GM12878 (cell line): ENCODE measurements around the gene RHPN2. TPM values are rescaled to one million over a fixed set of nuclear protein-coding genes. Genes with fewer than 3 reads are reported as not detected.
"Not testable (repeated sequence)": the region's sequence is repeated elsewhere in the genome, so short reads cannot be mapped to it uniquely, and the experiment has no call there.

Experiments used
- ATAC-seq: fragments of 200-7000 bp; cut with Tn5 transposase; 3 replicates; pipeline ENCODE4 v1.9.1; 2020; ENCODE audit warnings: mild to moderate bottlenecking, moderate library complexity
- BruUV-seq: library from RNA; stranded (reverse); fragments of 400-500 nt; replicated peaks from 2 replicates; lab custom pipeline; 2021; lab: Mats Ljungman, UMichigan
- CTCF ChIA-PET: fragments of 300-600 bp; sonication (Branson Sonifier 250); formaldehyde crosslinking; extraction: SDS; loops from one replicate; lab custom pipeline; 2021; ENCODE audit warnings: inconsistent platforms; lab: Yijun Ruan, JAX
- POLR2A ChIA-PET: fragments of 350-600 bp; formaldehyde crosslinking; extraction: SDS; loops from one replicate; lab custom pipeline; 2021; ENCODE audit warnings: inconsistent platforms; lab: Charles Lee
- RAD21 ChIA-PET: fragments of 300-600 bp; sonication (Branson Sonifier 250); formaldehyde crosslinking; loops from one replicate; lab custom pipeline; 2023; ENCODE audit warnings: antibody characterized with exemption; ENCODE audit not compliant: unreplicated experiment; lab: Charles Lee
- SMC1A ChIA-PET: fragments of 300-600 bp; sonication (Branson Sonifier 250); formaldehyde crosslinking; loops from one replicate; lab custom pipeline; 2023; ENCODE audit not compliant: unreplicated experiment, uncharacterized antibody; lab: Charles Lee
- DNase-seq: peaks from one replicate; pipeline ENCODE4 v3.0.0-alpha.2; 2011; ENCODE audit warnings: low read depth, low spot score
- FAIRE-seq: peaks from 3 replicates; lab custom pipeline; 2011; peaks lifted over from hg19 to GRCh38; lab: Jason Lieb, UNC
- H2AFZ ChIP-seq: 2 replicates; pipeline ENCODE4 v1.6.0; 2011; ENCODE audit warnings: low read depth, low read length, control low read depth; ENCODE audit not compliant: control insufficient read depth
- H3K27ac ChIP-seq: 2 replicates; pipeline ENCODE4 v1.5.1; 2011; ENCODE audit warnings: control low read depth; ENCODE audit not compliant: control insufficient read depth, insufficient read depth
- H3K27me3 ChIP-seq, 2 experiments: replicated peaks in 1 of 2; 2 replicates each; pipeline versions ENCODE4 v1.6.0 to v1.6.1; 2011; ENCODE audit warnings: low read length in 1 of 2; ENCODE audit not compliant: control insufficient read depth in 2 of 2, insufficient read depth in 2 of 2
- H3K36me3 ChIP-seq, 2 experiments: 2 replicates each; pipeline ENCODE4 v1.5.1; 2011; ENCODE audit warnings: low read length in 1 of 2; ENCODE audit not compliant: control insufficient read depth in 2 of 2, insufficient read depth in 2 of 2
- H3K4me1 ChIP-seq: 2 replicates; pipeline ENCODE4 v1.6.1; 2011; ENCODE audit warnings: mild to moderate bottlenecking, low read length, moderate library complexity, mixed read lengths; ENCODE audit not compliant: control insufficient read depth, insufficient read depth
- H3K4me2 ChIP-seq: 2 replicates; pipeline ENCODE4 v1.6.0; 2011; ENCODE audit warnings: control low read depth; ENCODE audit not compliant: control insufficient read depth, insufficient read depth
- H3K4me3 ChIP-seq: fragments of 200-600 bp; sonication (generic); 2 replicates; pipeline ENCODE4 v1.5.1; 2016
- H3K79me2 ChIP-seq: 2 replicates; pipeline ENCODE4 v1.6.0; 2011; ENCODE audit warnings: low read length; ENCODE audit not compliant: control insufficient read depth, insufficient read depth
- H3K9ac ChIP-seq: 2 replicates; pipeline ENCODE4 v1.8.0; 2011; ENCODE audit warnings: low read length, control low read depth, mixed read lengths; ENCODE audit not compliant: control insufficient read depth, insufficient read depth
- H3K9me3 ChIP-seq: replicated peaks from 3 replicates; pipeline ENCODE4 v1.5.1; 2011; ENCODE audit warnings: mild to moderate bottlenecking, low read length; ENCODE audit not compliant: control insufficient read depth, insufficient read depth
- H4K20me1 ChIP-seq: 2 replicates; pipeline ENCODE4 v1.6.0; 2011; ENCODE audit not compliant: control insufficient read depth, insufficient read depth
- HDAC6 ChIP-seq: fragments of 200-600 bp; sonication (generic); IDR thresholded peaks from one replicate; pipeline ENCODE4 v1.8.0; 2017; ENCODE audit warnings: antibody characterized with exemption; ENCODE audit not compliant: unreplicated experiment
- NFYA ChIP-seq: IDR thresholded peaks from 2 replicates; pipeline ENCODE4 v1.6.1; 2011; ENCODE audit warnings: low read depth, mild to moderate bottlenecking, low read length, improper control_type of control experiment, borderline replicate concordance
- NR2C1 ChIP-seq: fragments of 450-650 bp; IDR thresholded peaks from 2 replicates; pipeline ENCODE4 v1.6.1; 2017; ENCODE audit warnings: antibody characterized with exemption, mild to moderate bottlenecking, moderate library complexity
- RAD21 ChIP-seq: IDR thresholded peaks from 2 replicates; pipeline ENCODE4 v1.6.1; 2011; ENCODE audit warnings: mild to moderate bottlenecking, low read depth, low read length, moderate library complexity; ENCODE audit not compliant: insufficient read depth
- RB1 ChIP-seq: fragments of 450-650 bp; formaldehyde crosslinking; IDR thresholded peaks from 2 replicates; pipeline ENCODE4 v1.6.1; 2017; ENCODE audit warnings: mild to moderate bottlenecking, borderline replicate concordance
- RBBP5 ChIP-seq: fragments of 200-600 bp; sonication (generic); conservative IDR thresholded peaks from 2 replicates; pipeline ENCODE4 v1.6.1; 2016
- RELA ChIP-seq: fragments of 450-650 bp; IDR thresholded peaks from 2 replicates; pipeline ENCODE4 v1.8.0; 2014; ENCODE audit warnings: borderline replicate concordance; ENCODE audit not compliant: partially characterized antibody
- RFX5 ChIP-seq: IDR thresholded peaks from 2 replicates; pipeline ENCODE4 v1.6.1; 2011; ENCODE audit warnings: low read depth, low read length, improper control_type of control experiment
- SIX5 ChIP-seq: IDR thresholded peaks from 2 replicates; pipeline ENCODE4 v1.6.1; 2011; ENCODE audit warnings: mild to moderate bottlenecking, low read depth, low read length, moderate library complexity; ENCODE audit not compliant: severe bottlenecking
- SMAD1 ChIP-seq: fragments of 450-650 bp; IDR thresholded peaks from 2 replicates; pipeline ENCODE4 v1.6.1; 2018; ENCODE audit warnings: mild to moderate bottlenecking, low read depth; ENCODE audit not compliant: partially characterized antibody
- SPI1 ChIP-seq: IDR thresholded peaks from 2 replicates; pipeline ENCODE4 v1.6.1; 2011; ENCODE audit warnings: low read depth, mild to moderate bottlenecking, low read length, moderate library complexity, borderline replicate concordance; ENCODE audit not compliant: insufficient read depth
- TCF12 ChIP-seq: IDR thresholded peaks from 2 replicates; pipeline ENCODE4 v1.6.1; 2011; ENCODE audit warnings: low read depth, mild to moderate bottlenecking, low read length
- YBX1 ChIP-seq: fragments of 450-650 bp; IDR thresholded peaks from 2 replicates; pipeline ENCODE4 v1.6.1; 2016; ENCODE audit warnings: antibody characterized with exemption
- WGBS: methylation state at CpG from one replicate; pipeline ENCODE4 v1.1.6; 2016; ENCODE audit warnings: low lambda C conversion rate; ENCODE audit not compliant: insufficient replicate concordance, insufficient coverage; ENCODE audit errors: missing lambda C conversion rate; 5-methylcytosine and 5-hydroxymethylcytosine counted together
- in situ Hi-C: fragments of 300-500 bp; cut with MboI; formaldehyde crosslinking; loops from 9 replicates; pipeline ENCODE4 v1.14.3; 2018; ENCODE audit warnings: mixed read lengths
- intact Hi-C: fragments of 100-400 bp; cut with micrococcal nuclease; formaldehyde crosslinking; loops from one replicate; pipeline ENCODE4 v1.14.2; 2022; ENCODE audit not compliant: unreplicated experiment
- polyA plus RNA-seq, 11 experiments: library from polyadenylated mRNA; depleted of rRNA in 4 of 11; unstranded in 6 of 11; stranded (reverse) in 5 of 11; fragments of >200 nt; fragmentation: Nextera tagmentation in 4 of 11; fragmentation: Illumina TruSeq in 1 of 11; extraction: Ambion mirVana in 4 of 11; extraction: Trizol in 1 of 11; gene quantifications; 1 replicate in 1 of 11; 2 replicates in 10 of 11; pipeline versions ENCODE4 v1.2.1 to v1.2.3, GENCODE V29; 2011 to 2016; ENCODE audit warnings: inconsistent platforms in 2 of 11, missing spikeins in 2 of 11, low read depth in 1 of 11
- total RNA-seq, 4 experiments: library from RNA; depleted of rRNA in 3 of 4; stranded (reverse); fragments of >200 nt in 3 of 4; fragmentation: Illumina TruSeq in 1 of 4; extraction: Trizol in 1 of 4; gene quantifications; 2 replicates each; pipeline versions ENCODE4 v1.2.1 to v1.2.3, GENCODE V29; 2013 to 2021

Gene RHPN2
- total and polyA plus RNA-seq, 10 of the 15 experiments (the other 5 are each of a cell fraction or from before 2014, with no cell fraction given) = 0.71 to 7.4 (median 3.7) TPM

DNA sequence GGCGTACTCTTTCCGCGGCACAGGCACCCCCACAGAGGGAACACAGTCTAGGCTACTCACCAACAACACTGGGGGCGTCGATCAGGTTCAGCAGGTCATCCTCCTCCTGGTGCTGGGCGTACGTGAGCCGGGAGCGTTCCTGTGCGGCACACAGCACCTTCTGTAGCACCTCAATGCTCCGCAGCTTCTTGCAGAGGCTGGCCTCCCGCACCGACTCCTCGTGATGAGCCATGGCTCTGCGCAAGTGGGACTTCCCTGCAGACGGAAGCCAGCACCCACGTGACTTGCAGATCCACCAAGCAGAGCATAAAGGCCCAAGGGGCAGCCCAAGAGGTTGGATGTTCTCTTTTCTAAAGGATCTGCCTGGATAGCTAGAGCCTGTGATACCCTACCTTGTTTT is 68.7 kb downstream of the RHPN2 start:
- H3K4me3 ChIP-seq, H3K79me2 ChIP-seq, in situ Hi-C loops, H3K9ac ChIP-seq, POLR2A ChIA-PET, CTCF ChIA-PET, RAD21 ChIA-PET, H3K9me3 ChIP-seq, ATAC-seq, H3K27ac ChIP-seq, H3K4me2 ChIP-seq, H3K36me3 ChIP-seq, BruUV-seq, H3K4me1 ChIP-seq, H4K20me1 ChIP-seq, FAIRE-seq, H2AFZ ChIP-seq, SMC1A ChIA-PET, intact Hi-C loops, H3K27me3 ChIP-seq, DNase-seq: not testable (repeated sequence)
- 93% methylated on average over 11 of the region's 17 CpGs for WGBS

DNA sequence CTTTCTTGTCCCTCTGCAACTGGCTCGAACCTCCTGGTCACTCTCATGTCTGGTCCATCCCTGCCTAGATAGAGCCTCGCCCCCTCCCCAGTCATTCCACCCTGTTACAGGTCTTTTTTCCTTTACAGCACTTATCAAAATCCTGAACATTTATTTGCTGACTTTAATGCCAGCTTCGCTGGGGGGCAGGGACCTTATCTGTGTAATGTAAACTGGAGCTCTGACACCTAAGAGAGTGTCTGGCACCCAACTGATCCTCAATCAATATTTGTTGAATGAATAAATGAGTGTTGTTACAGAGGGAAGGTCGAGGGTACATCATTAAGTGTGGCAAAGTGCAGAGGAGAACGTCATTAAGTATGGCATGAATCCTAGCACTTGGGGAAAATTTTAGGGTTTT is 76.0 kb downstream of the RHPN2 start:
- CTCF ChIA-PET = interaction anchor here (0.6 to 1.2 kb wide), 2 partner anchors 13 to 128 kb away, joined by 3 read pairs; no protein-coding TSS in a partner anchor
- no peak for FAIRE-seq
- BruUV-seq = no TSS peak

DNA sequence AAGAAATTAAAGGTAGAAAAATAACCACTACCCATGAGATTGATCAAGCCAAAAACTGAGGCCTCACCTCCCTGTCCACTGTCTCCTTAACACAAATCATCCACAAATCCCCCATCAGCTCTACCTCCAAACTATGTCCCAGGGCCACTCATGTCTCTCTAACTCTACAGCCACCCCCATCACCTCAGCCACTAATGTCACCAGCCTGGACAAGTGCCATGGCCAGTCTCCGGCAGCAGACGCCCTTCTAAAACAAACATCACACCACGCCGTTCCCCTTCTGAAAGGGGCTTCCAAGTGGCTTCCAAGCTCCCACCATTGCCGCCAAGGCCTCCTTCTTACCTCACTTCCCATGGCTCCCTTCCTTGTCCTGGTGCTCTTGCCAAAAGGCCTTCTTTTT is 76.4 kb downstream of the RHPN2 start:
- ATAC-seq, BruUV-seq, intact Hi-C loops, RAD21 ChIA-PET, H4K20me1 ChIP-seq, POLR2A ChIA-PET, H3K79me2 ChIP-seq, H2AFZ ChIP-seq, H3K36me3 ChIP-seq, H3K27me3 ChIP-seq, H3K27ac ChIP-seq, in situ Hi-C loops, DNase-seq, H3K4me1 ChIP-seq, H3K9ac ChIP-seq, H3K9me3 ChIP-seq, H3K4me2 ChIP-seq, FAIRE-seq, H3K4me3 ChIP-seq: not testable (repeated sequence)
- ChIA-PET CTCF (interaction anchor here (1.2 kb wide), 1 partner anchor 12 kb away, joined by 3 read pairs; no protein-coding TSS in a partner anchor), SMC1A (interaction anchor here (0.6 kb wide), 1 partner anchor 29 kb away, joined by 3 read pairs; no protein-coding TSS in a partner anchor)
- WGBS = 99% methylated on average over 5 of the region's 5 CpGs

More for the DNA sequence above, 76.0 kb downstream of the RHPN2 start:
- H3K27ac ChIP-seq = no peak overlapping the region
- H4K20me1 ChIP-seq = no peaks in the 10 kb centered on the region
- RAD21 ChIA-PET = no interaction called here
- no peak for ATAC-seq
- 39% methylated on average over 5 of the region's 5 CpGs for WGBS
- in situ Hi-C loops (no loop called here), intact Hi-C loops (no loop called here)
- no peaks in the 10 kb centered on the region for H3K9me3 ChIP-seq
- H3K4me3 ChIP-seq = no peak overlapping the region
- H3K4me2 ChIP-seq = no peak overlapping the region
- H3K36me3 ChIP-seq = no peaks in the 10 kb centered on the region
- H3K9ac ChIP-seq = no peak overlapping the region
- no peaks in the 10 kb centered on the region for H3K27me3 ChIP-seq
- no peak overlapping the region for H2AFZ ChIP-seq
- DNase-seq = no peak
- SMC1A ChIA-PET = interaction anchor here (0.6 kb wide), 1 partner anchor 30 kb away, joined by 3 read pairs; no protein-coding TSS in a partner anchor
- TF ChIP-seq NFYA (no peak), HDAC6 (no peak), SPI1 (no peak), RAD21 (no peak), SIX5 (no peak), RFX5 (no peak), RB1 (no peak), SMAD1 (no peak), TCF12 (no peak), RELA (no peak), NR2C1 (no peak), YBX1 (no peak), RBBP5 (no peak)
- H3K4me1 ChIP-seq = no peaks in the 10 kb centered on the region
- POLR2A ChIA-PET = no interaction called here
- no peaks in the 10 kb centered on the region for H3K79me2 ChIP-seq
